Ishikawa (cell line): ENCODE data around the gene MGAT3.

Experiments used
- CEBPB ChIP-seq: IDR thresholded peaks from 2 replicates; pipeline ENCODE4 v1.6.1; 2012
- EP300 ChIP-seq: IDR thresholded peaks from 2 replicates; pipeline ENCODE4 v1.6.1; 2012; ENCODE audit warnings: borderline replicate concordance
- MAX ChIP-seq: IDR thresholded peaks from 2 replicates; pipeline ENCODE4 v1.6.1; 2012
- REST ChIP-seq: IDR thresholded peaks from 2 replicates; pipeline ENCODE4 v1.6.1; 2012; ENCODE audit warnings: low read depth, mild to moderate bottlenecking
- TAF1 ChIP-seq: IDR thresholded peaks from 2 replicates; pipeline ENCODE4 v1.6.1; 2012; ENCODE audit warnings: low read depth, mild to moderate bottlenecking
- YY1 ChIP-seq: IDR thresholded peaks from 2 replicates; pipeline ENCODE4 v1.6.1; 2012; ENCODE audit warnings: low read depth
- ZBTB7A ChIP-seq: IDR thresholded peaks from 2 replicates; pipeline ENCODE4 v1.6.1; 2012; ENCODE audit warnings: low read depth

DNA sequence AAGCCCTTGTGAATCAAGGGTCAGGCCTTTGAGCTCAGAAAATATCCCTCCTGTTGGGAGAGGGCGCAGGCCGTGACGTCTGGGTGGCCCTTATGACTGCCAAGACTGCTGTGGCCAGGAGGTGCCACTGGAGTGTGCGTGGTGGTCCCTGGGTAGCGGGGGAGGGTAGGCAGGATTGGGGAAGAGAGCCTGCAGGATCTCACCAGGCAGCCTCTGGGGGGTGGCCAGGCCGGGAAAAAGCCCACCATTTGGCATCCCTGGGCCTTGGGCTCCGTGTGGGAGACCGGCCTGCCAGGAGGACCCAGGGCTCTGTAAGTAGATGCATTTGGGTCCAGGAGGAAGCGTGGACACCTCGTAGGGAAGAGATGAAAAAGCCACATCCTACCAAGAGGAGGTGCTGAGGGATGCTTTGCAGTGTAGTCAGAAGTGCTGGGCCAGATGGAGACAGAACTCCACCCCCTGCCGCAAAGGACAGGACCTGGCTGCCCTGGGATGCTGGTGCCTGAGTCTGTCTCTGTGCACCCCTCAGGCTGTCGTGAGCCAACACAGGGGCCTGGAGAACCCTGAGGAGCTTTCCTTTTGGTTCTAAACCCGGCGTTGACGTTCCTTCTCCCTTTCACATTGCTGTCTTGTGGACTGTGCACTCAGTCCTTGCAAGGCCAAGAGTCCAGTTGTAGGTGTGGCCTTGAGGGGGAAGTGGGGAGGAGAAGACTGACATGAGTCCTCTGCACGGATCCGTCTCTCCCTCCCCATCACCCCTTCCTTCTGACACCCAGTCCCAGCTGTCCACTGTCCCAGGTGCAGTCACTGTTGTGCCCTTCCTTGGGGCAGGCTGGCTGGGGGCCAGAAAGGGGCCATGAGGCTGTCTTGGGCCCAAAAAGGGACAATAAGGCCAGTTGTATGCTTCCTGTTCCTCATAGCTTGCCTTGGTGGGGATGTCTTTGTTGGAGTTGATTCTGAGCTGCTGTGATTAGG, 32.6 kb downstream of the MGAT3 start:
- no peak for TF ChIP-seq EP300
- no peak for TF ChIP-seq CEBPB
- no peak for TF ChIP-seq REST
- no peak for TF ChIP-seq TAF1
- TF ChIP-seq YY1 = no peak
- TF ChIP-seq MAX = no peak
- no peak for TF ChIP-seq ZBTB7A
